Upper lobe of left lung (tissue), 6 donors: ENCODE data around the gene GJA3. TPM values are rescaled to one million over a fixed set of nuclear protein-coding genes. Genes with fewer than 3 reads are reported as not detected.

Experiments used
- ATAC-seq, 2 donors: fragments of 200-7000 bp; cut with Tn5 transposase; one replicate each; pipeline ENCODE4 v1.9.1; 2022; ENCODE audit warnings: mild to moderate bottlenecking in 2 of 2, moderate library complexity in 2 of 2; ENCODE audit not compliant: low FRiP score in 2 of 2
- DNase-seq, 2 donors: peaks; one replicate each; pipeline ENCODE4 v3.0.0-alpha.2; 2019 to 2020
- H3K27ac ChIP-seq, 4 donors: fragments of 200-600 bp; sonication (generic); one replicate each; pipeline ENCODE4 v1.5.1; 2016 to 2019
- H3K27me3 ChIP-seq, 4 donors: fragments of 200-600 bp; sonication (generic); one replicate each; pipeline ENCODE4 v1.5.1; 2017 to 2019
- H3K36me3 ChIP-seq, 4 donors: fragments of 200-600 bp; sonication (generic); one replicate each; pipeline ENCODE4 v1.5.1; 2016 to 2019
- H3K4me1 ChIP-seq, 4 donors: fragments of 200-600 bp; sonication (generic); one replicate each; pipeline ENCODE4 v1.5.1; 2018 to 2019
- H3K4me3 ChIP-seq, 4 donors: fragments of 200-600 bp; sonication (generic); one replicate each; pipeline ENCODE4 v1.5.1; 2017 to 2019; ENCODE audit warnings: mild to moderate bottlenecking in 2 of 4, moderate library complexity in 1 of 4
- H3K9me3 ChIP-seq, 4 donors: fragments of 200-600 bp; sonication (generic); one replicate each; pipeline ENCODE4 v1.5.1; 2018 to 2019
- CTCF ChIP-seq, 6 experiments: fragments of 450-650 bp in 4 of 6; fragments of 200-600 bp in 2 of 6; sonication (generic) in 2 of 6; IDR thresholded peaks; one replicate each; pipeline ENCODE4 v1.5.1; 2016 to 2019; ENCODE audit warnings: antibody characterized with exemption in 6 of 6
- EP300 ChIP-seq, 4 donors: sonication (generic); formaldehyde crosslinking; IDR thresholded peaks; one replicate each; pipeline ENCODE4 v1.5.1; 2017; ENCODE audit warnings: antibody characterized with exemption in 4 of 4, control low read depth in 2 of 4
- POLR2A ChIP-seq, 4 donors: fragments of 450-650 bp; IDR thresholded peaks; one replicate each; pipeline ENCODE4 v1.5.1; 2016 to 2017; ENCODE audit warnings: antibody characterized with exemption in 4 of 4, mild to moderate bottlenecking in 2 of 4
- POLR2AphosphoS5 ChIP-seq, 2 donors: sonication (generic); formaldehyde crosslinking; IDR thresholded peaks; one replicate each; pipeline ENCODE4 v1.5.1; 2017; ENCODE audit warnings: antibody characterized with exemption in 2 of 2
- WGBS, 2 donors: methylation state at CpG; one replicate each; pipeline ENCODE4 v1.1.5; 2017 to 2018; 5-methylcytosine and 5-hydroxymethylcytosine counted together
- total RNA-seq, 6 donors: library from RNA; depleted of rRNA in 4 of 6; stranded (reverse); fragments of >200 nt in 4 of 6; gene quantifications; one replicate each; pipeline versions ENCODE4 v1.1.0 to v1.2.1, GENCODE V29; 2016 to 2021
- donor health status: DM: no; HTN: no; CAD: no; lungs with moderate emphysema.
- donor health status: DM: no; HTN: yes; CAD: no; lungs with severe emphysema.

The GJA3 gene
- total RNA-seq, 6 donors from 2014 or later: 0.07 to 0.10 TPM; not detected in 4

GRCh38 chr13:20130012-20130411 is 30.8 kb downstream of the GJA3 start:
- H3K9me3 ChIP-seq: no peaks in the 10 kb centered on the region
- DNase-seq (no peak), ATAC-seq (no peak)
- H3K27ac ChIP-seq: no peak overlapping the region
- H3K4me3 ChIP-seq: no peak overlapping the region
- H3K36me3 ChIP-seq: no peaks in the 10 kb centered on the region
- no peak for TF ChIP-seq POLR2AphosphoS5 (IDR thresholded peaks at IDR 0.05)
- no peak for TF ChIP-seq EP300 (IDR thresholded peaks at IDR 0.05)
- TF ChIP-seq POLR2A (IDR thresholded peaks at IDR 0.05): no peak
- WGBS, 2 donors: 78 to 85% methylated on average over 2 of the region's 2 CpGs
- H3K4me1 ChIP-seq: peaks cover 7 to 22% (median 13%) of the 10 kb centered on the region in 4 donors
- peaks cover 0 to 15% (median 4%) of the 10 kb centered on the region in 4 donors for H3K27me3 ChIP-seq

- H3K27ac ChIP-seq: no peak overlapping the region
- ATAC-seq: no peak
- no peak for TF ChIP-seq EP300 (IDR thresholded peaks at IDR 0.05)
- no peak for TF ChIP-seq POLR2A (IDR thresholded peaks at IDR 0.05)
- TF ChIP-seq POLR2AphosphoS5 (IDR thresholded peaks at IDR 0.05): no peak
- no peak for TF ChIP-seq CTCF (IDR thresholded peaks at IDR 0.05)
- peaks cover 7 to 22% (median 13%) of the 10 kb centered on the region in 4 donors for H3K4me1 ChIP-seq
- H3K36me3 ChIP-seq: no peaks in the 10 kb centered on the region
- H3K27me3 ChIP-seq: peaks cover 0 to 15% (median 4%) of the 10 kb centered on the region in 4 donors
- H3K4me3 ChIP-seq: peak overlapping the region in 2 of 4 donors; percentile 59 to 64
- WGBS, 2 donors: 72 to 75% methylated on average over 18 of the region's 18 CpGs
- peak in 1 of 2 donors; percentile 47 for DNase-seq
- no peaks in the 10 kb centered on the region for H3K9me3 ChIP-seq
Measured at GRCh38 chr13:20129076-20129475, 31.8 kb downstream of the GJA3 start.

GRCh38 chr13:20128459-20128931 is 32.4 kb downstream of the GJA3 start:
- no peak for TF ChIP-seq POLR2A (IDR thresholded peaks at IDR 0.05)
- TF ChIP-seq CTCF (IDR thresholded peaks at IDR 0.05): peak in 4 of 6 experiments; percentile 14 to 46 (median 35)
- WGBS, 2 donors: 2% methylated on average over 10 to 21 of the region's 28 CpGs
- Histone ChIP-seq H3K4me3 (peak overlapping the region; percentile 5 to 64 (median 55)), H3K27me3 (peaks cover 0 to 15% (median 4%) of the 10 kb centered on the region in 4 donors), H3K4me1 (peaks cover 7 to 22% (median 13%) of the 10 kb centered on the region in 4 donors), H3K27ac (peak overlapping the region; percentile 80 to 82 (median 81)), H3K36me3 (no peaks in the 10 kb centered on the region), H3K9me3 (no peaks in the 10 kb centered on the region)
- ATAC-seq (peak; percentile 1 to 71), DNase-seq (peak; percentile 52 to 81)

- H3K4me3 ChIP-seq: peak overlapping the region; percentile 5 to 64 (median 55)
- no peaks in the 10 kb centered on the region for H3K36me3 ChIP-seq
- TF ChIP-seq EP300 (IDR thresholded peaks at IDR 0.05) (no peak), POLR2A (IDR thresholded peaks at IDR 0.05) (peak in 2 of 4 donors; percentile 62 to 63), POLR2AphosphoS5 (IDR thresholded peaks at IDR 0.05) (peak; percentile 27 to 40), CTCF (IDR thresholded peaks at IDR 0.05) (peak in 5 of 6 experiments; percentile 19 to 59 (median 52))
- peak; percentile 87 to 92 for ATAC-seq
- no peaks in the 10 kb centered on the region for H3K9me3 ChIP-seq
- H3K27ac ChIP-seq: peak overlapping the region; percentile 80 to 82 (median 81)
- peaks cover 7 to 22% (median 13%) of the 10 kb centered on the region in 4 donors for H3K4me1 ChIP-seq
- peaks cover 0 to 15% (median 4%) of the 10 kb centered on the region in 4 donors for H3K27me3 ChIP-seq
- DNase-seq: peak; percentile 80 to 94
- WGBS, 2 donors: 0 to 1% methylated on average over 7 to 45 of the region's 82 CpGs
Measured at GRCh38 chr13:20127562-20128458, 33.0 kb downstream of the GJA3 start.

GRCh38 chr13:20127262-20127561 is 33.6 kb downstream of the GJA3 start:
- H3K4me3 ChIP-seq: peak overlapping the region in 3 of 4 donors; percentile 51 to 64 (median 59)
- 15 to 24% methylated on average over 6 of the region's 6 CpGs for WGBS, 2 donors

More at GRCh38 chr13:20127262-20127561, 33.6 kb downstream of the GJA3 start:
- ATAC-seq: peak in 1 of 2 donors; percentile 28
- peak in 1 of 2 donors; percentile 36 for DNase-seq
- TF ChIP-seq CTCF (IDR thresholded peaks at IDR 0.05) (no peak), POLR2AphosphoS5 (IDR thresholded peaks at IDR 0.05) (no peak), POLR2A (IDR thresholded peaks at IDR 0.05) (no peak), EP300 (IDR thresholded peaks at IDR 0.05) (no peak)
- H3K27ac ChIP-seq: peak overlapping the region; percentile 80 to 82 (median 81)
- no peaks in the 10 kb centered on the region for H3K9me3 ChIP-seq
- peaks cover 0 to 15% (median 4%) of the 10 kb centered on the region in 4 donors for H3K27me3 ChIP-seq
- peaks cover 7 to 22% (median 13%) of the 10 kb centered on the region in 4 donors for H3K4me1 ChIP-seq
- H3K36me3 ChIP-seq: no peaks in the 10 kb centered on the region
